HL-60 (cell line): ENCODE measurements around the gene ADAMTS12.

ENCODE experiments used
- DNase-seq, 2 experiments: peaks; one replicate each; pipeline ENCODE4 v3.0.0-alpha.2; 2010 to 2020; ENCODE audit warnings: low read depth in 1 of 2, low spot score in 1 of 2
- H3K27ac ChIP-seq: fragments of 250-450 bp; sonication (Bioruptor Pico); replicated peaks from 2 replicates; pipeline ENCODE4 v1.5.1; 2020; ENCODE audit warnings: mild to moderate bottlenecking, moderate library complexity
- H3K27me3 ChIP-seq: fragments of 250-450 bp; sonication (Bioruptor Pico); 2 replicates; pipeline ENCODE4 v1.5.1; 2021; ENCODE audit warnings: mild to moderate bottlenecking, moderate library complexity; ENCODE audit not compliant: insufficient read depth, poor library complexity, severe bottlenecking
- H3K4me3 ChIP-seq: replicated peaks from 2 replicates; pipeline ENCODE4 v1.5.1; 2011; ENCODE audit warnings: mild to moderate bottlenecking, control low read depth, low read length; ENCODE audit not compliant: insufficient read depth
- GABPA ChIP-seq: IDR thresholded peaks from 2 replicates; pipeline ENCODE4 v1.6.1; 2012; ENCODE audit warnings: low read depth
- POLR2AphosphoS5 ChIP-seq: IDR thresholded peaks from 2 replicates; pipeline ENCODE4 v1.6.1; 2012; ENCODE audit warnings: low read depth
- SPI1 ChIP-seq: IDR thresholded peaks from 2 replicates; pipeline ENCODE4 v1.6.1; 2012; ENCODE audit warnings: low read depth, mild to moderate bottlenecking, borderline replicate concordance
- TF ChIP-seq, protein P1 (sequence below): IDR thresholded peaks from one replicate; pipeline ENCODE4 v1.5.1; 2011; ENCODE audit warnings: low read length, control low read depth, inconsistent platforms; ENCODE audit not compliant: insufficient read depth
- TF ChIP-seq, protein P2 (sequence below): IDR thresholded peaks from 2 replicates; pipeline ENCODE4 v1.6.1; 2012; ENCODE audit warnings: low read depth; ENCODE audit not compliant: insufficient replicate concordance

The ADAMTS12 gene

DNA sequence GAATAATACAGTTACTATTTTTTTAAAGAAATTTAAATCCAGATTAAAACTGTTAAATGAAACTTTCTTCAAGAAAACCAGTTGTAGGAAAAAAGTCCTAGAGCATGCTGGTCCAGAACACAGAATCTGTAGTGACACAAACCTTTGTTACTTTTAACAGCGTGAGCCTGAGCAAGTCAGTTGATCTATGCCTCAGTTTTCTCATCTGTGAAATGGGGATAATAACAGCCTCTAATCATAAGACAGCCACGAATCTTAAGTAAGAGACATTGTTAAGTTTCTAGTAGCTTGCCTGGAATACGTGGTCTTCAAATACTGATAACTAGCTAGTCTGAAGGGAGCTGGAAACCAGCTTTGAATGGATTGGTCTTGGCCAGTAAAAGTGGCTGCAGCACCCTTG, 158.6 kb downstream of the ADAMTS12 start:
- no peak for DNase-seq
- TF ChIP-seq SPI1 = no peak
- no peak for TF ChIP-seq POLR2AphosphoS5
- TF ChIP-seq GABPA = no peak
- TF ChIP-seq, protein P1, sequence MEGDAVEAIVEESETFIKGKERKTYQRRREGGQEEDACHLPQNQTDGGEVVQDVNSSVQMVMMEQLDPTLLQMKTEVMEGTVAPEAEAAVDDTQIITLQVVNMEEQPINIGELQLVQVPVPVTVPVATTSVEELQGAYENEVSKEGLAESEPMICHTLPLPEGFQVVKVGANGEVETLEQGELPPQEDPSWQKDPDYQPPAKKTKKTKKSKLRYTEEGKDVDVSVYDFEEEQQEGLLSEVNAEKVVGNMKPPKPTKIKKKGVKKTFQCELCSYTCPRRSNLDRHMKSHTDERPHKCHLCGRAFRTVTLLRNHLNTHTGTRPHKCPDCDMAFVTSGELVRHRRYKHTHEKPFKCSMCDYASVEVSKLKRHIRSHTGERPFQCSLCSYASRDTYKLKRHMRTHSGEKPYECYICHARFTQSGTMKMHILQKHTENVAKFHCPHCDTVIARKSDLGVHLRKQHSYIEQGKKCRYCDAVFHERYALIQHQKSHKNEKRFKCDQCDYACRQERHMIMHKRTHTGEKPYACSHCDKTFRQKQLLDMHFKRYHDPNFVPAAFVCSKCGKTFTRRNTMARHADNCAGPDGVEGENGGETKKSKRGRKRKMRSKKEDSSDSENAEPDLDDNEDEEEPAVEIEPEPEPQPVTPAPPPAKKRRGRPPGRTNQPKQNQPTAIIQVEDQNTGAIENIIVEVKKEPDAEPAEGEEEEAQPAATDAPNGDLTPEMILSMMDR = no peak
- TF ChIP-seq, protein P2, sequence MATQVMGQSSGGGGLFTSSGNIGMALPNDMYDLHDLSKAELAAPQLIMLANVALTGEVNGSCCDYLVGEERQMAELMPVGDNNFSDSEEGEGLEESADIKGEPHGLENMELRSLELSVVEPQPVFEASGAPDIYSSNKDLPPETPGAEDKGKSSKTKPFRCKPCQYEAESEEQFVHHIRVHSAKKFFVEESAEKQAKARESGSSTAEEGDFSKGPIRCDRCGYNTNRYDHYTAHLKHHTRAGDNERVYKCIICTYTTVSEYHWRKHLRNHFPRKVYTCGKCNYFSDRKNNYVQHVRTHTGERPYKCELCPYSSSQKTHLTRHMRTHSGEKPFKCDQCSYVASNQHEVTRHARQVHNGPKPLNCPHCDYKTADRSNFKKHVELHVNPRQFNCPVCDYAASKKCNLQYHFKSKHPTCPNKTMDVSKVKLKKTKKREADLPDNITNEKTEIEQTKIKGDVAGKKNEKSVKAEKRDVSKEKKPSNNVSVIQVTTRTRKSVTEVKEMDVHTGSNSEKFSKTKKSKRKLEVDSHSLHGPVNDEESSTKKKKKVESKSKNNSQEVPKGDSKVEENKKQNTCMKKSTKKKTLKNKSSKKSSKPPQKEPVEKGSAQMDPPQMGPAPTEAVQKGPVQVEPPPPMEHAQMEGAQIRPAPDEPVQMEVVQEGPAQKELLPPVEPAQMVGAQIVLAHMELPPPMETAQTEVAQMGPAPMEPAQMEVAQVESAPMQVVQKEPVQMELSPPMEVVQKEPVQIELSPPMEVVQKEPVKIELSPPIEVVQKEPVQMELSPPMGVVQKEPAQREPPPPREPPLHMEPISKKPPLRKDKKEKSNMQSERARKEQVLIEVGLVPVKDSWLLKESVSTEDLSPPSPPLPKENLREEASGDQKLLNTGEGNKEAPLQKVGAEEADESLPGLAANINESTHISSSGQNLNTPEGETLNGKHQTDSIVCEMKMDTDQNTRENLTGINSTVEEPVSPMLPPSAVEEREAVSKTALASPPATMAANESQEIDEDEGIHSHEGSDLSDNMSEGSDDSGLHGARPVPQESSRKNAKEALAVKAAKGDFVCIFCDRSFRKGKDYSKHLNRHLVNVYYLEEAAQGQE = no peak
- Histone ChIP-seq H3K4me3 (no peak overlapping the region), H3K27ac (no peak overlapping the region), H3K27me3 (no peaks in the 10 kb centered on the region)

DNA sequence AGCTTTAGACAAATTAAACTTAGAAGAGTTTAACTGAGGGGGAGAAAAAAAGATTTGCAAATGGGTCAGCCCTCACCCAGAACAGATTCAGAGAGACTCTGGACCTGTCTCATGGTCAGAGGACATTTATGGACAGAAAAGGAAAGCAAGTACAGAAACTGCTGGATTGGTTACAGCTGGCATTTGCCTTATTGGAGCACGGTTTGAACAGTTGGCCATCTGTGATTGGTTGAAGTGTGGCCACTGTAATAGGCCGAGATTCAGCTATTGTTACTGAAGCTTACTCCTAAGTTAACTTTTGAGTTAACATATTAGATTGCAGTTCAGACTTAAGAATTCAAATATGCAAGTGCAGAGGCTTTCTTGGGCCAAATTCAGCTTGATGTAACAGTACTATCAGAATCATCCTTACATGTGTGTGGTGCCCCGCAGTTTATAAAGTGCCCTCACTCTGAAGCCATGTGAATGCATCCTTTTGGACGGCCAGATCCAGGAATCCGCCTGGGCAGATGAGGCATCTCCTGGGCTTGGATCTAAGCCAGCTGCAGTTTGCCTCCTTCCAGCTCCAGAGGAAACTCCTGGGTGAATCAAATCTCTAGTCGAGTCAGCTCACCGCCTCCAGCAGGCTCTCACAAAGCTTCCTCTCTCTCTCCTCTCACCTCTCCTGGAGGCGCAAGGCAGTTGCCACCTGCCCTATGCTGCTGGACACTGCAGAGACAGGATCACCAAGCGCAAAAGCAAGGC, 165.2 kb downstream of the ADAMTS12 start:
- Histone ChIP-seq H3K27ac (no peak overlapping the region), H3K4me3 (no peak overlapping the region), H3K27me3 (no peaks in the 10 kb centered on the region)
- no peak for DNase-seq
- TF ChIP-seq SPI1 = no peak
- TF ChIP-seq POLR2AphosphoS5 = no peak
- TF ChIP-seq, protein P2 = no peak
- TF ChIP-seq, protein P1 = no peak
- TF ChIP-seq GABPA = no peak

DNA sequence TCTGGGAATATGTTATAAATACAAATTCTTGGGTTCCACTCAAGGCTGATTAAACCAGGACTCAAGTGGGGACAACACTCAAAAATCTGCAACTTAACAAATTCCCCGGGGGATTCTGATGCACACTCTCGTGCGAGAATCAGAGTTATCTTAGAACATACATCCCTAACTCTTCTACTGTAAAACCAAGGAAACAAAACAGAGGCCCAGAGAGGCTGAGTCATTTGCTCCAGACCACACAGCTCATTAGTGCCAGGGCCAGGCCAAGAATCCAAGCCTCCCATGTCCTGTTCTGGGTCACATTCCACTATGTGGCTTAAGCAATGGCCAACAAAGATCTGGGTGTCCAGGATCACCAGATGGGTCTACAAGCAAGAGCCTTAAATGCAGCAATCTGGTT, 166.0 kb downstream of the ADAMTS12 start:
- no peak for DNase-seq
- Histone ChIP-seq H3K27me3 (no peaks in the 10 kb centered on the region), H3K4me3 (no peak overlapping the region), H3K27ac (no peak overlapping the region)
- TF ChIP-seq, protein P1 = no peak
- no peak for TF ChIP-seq GABPA
- no peak for TF ChIP-seq POLR2AphosphoS5
- TF ChIP-seq, protein P2 = no peak
- TF ChIP-seq SPI1 = no peak
